ENCODE data around the gene NFKBIL1.
A peak's percentile ranks its signal among the peaks of the same experiment; 100 is the strongest.

The NFKBIL1 gene

GRCh38 chr6:31535538-31536324 lies 11.7 kb upstream of the NFKBIL1 start:
- no peak for DNase-seq

- no peak for DNase-seq
Measured at GRCh38 chr6:31538805-31539400, 8.5 kb upstream of the NFKBIL1 start.

- DNase-seq, result no peak
Measured at GRCh38 chr6:31540640-31541039, 6.8 kb upstream of the NFKBIL1 start.

GRCh38 chr6:31541059-31541657 lies 6.2 kb upstream of the NFKBIL1 start:
- DNase-seq, result peak in 2 of 14 donors; percentile 27 to 62

GRCh38 chr6:31541658-31542521 lies 5.5 kb upstream of the NFKBIL1 start, which contains the start of gene DDX39B:
Gene DDX39B, minus strand, starts transcription at chr6:31542003. Its CDS starts 1,471 bp downstream, at chr6:31540532.
- DNase-seq, result peak; percentile 63 to 96 (median 92)

GRCh38 chr6:31543639-31544038 lies 3.8 kb upstream of the NFKBIL1 start:
- no peak for DNase-seq

GRCh38 chr6:31544676-31545075 lies 2.7 kb upstream of the NFKBIL1 start:
- no peak for DNase-seq

- no peak for DNase-seq
Measured at GRCh38 chr6:31545291-31545690, 2.1 kb upstream of the NFKBIL1 start.

- DNase-seq, result peak; percentile 40 to 99 (median 83)
Measured at GRCh38 chr6:31546339-31546957, 960 bp upstream of the NFKBIL1 start, which contains the start of gene ATP6V1G2. Gene ATP6V1G2, minus strand, starts transcription at chr6:31546608. Its CDS starts 49 bp downstream, at chr6:31546559.

GRCh38 chr6:31547727-31548543 lies 527 bp downstream of the NFKBIL1 start:
- DNase-seq, result peak in 1 of 14 donors; percentile 10

GRCh38 chr6:31548544-31548873 lies 1.1 kb downstream of the NFKBIL1 start:
- DNase-seq, result no peak

GRCh38 chr6:31551371-31551770 lies 4.0 kb downstream of the NFKBIL1 start:
- peak in 4 of 14 donors; percentile 9 to 28 (median 12) for DNase-seq

- no peak for DNase-seq
Measured at GRCh38 chr6:31556307-31556706, 8.9 kb downstream of the NFKBIL1 start.

- no peak for DNase-seq
Measured at GRCh38 chr6:31557443-31558317, 10.3 kb downstream of the NFKBIL1 start.

- DNase-seq, result no peak
Measured at GRCh38 chr6:31558318-31558625, 10.9 kb downstream of the NFKBIL1 start.

- DNase-seq, result peak in 8 of 14 donors; percentile 17 to 50 (median 32)
Measured at GRCh38 chr6:31558631-31559500, 11.5 kb downstream of the NFKBIL1 start.

- no peak for DNase-seq
Measured at GRCh38 chr6:31559606-31559957, 12.2 kb downstream of the NFKBIL1 start.

GRCh38 chr6:31559958-31560696 lies 12.7 kb downstream of the NFKBIL1 start:
- DNase-seq, result peak in 7 of 14 donors; percentile 11 to 49 (median 34)

GRCh38 chr6:31560697-31561058 lies 13.3 kb downstream of the NFKBIL1 start:
- DNase-seq, result no peak
